PC-9 (cell line): ENCODE data around the gene CUL1. TPM values are rescaled to one million over a fixed set of nuclear protein-coding genes. Genes with fewer than 3 reads are reported as not detected.
A peak's percentile ranks its signal among the peaks of the same experiment; 100 is the strongest.

Experiments
- BruUV-seq: library from RNA; stranded (reverse); fragments of 400-500 nt; replicated peaks from 2 replicates; lab custom pipeline; 2021; lab: Mats Ljungman, UMichigan
- CTCF ChIA-PET: fragments of 300-600 bp; sonication (Branson Sonifier 250); formaldehyde crosslinking; loops from one replicate; lab custom pipeline; 2022; ENCODE audit warnings: antibody characterized with exemption; lab: Charles Lee
- POLR2A ChIA-PET: fragments of 300-600 bp; sonication (Branson Sonifier 250); formaldehyde crosslinking; loops from one replicate; lab custom pipeline; 2022; ENCODE audit warnings: antibody characterized with exemption; ENCODE audit not compliant: unreplicated experiment; lab: Charles Lee
- DNase-seq, 2 experiments: peaks; one replicate each; pipeline versions ENCODE4 v3.0.0 to v3.0.0-alpha.2; 2015 to 2022; ENCODE audit warnings: mixed read lengths in 1 of 2
- H2AFZ ChIP-seq: fragments of 200-600 bp; sonication (generic); 2 replicates; pipeline ENCODE4 v1.8.1; 2017; ENCODE audit warnings: antibody characterized with exemption
- H3F3A ChIP-seq: fragments of 200-600 bp; sonication (generic); 2 replicates; pipeline ENCODE4 v1.8.1; 2017; ENCODE audit warnings: antibody characterized with exemption, mild to moderate bottlenecking, low read depth; ENCODE audit not compliant: insufficient read depth
- H3K27ac ChIP-seq: fragments of 200-600 bp; sonication (generic); 2 replicates; pipeline ENCODE4 v1.6.1; 2016; ENCODE audit warnings: mixed run types
- H3K27me3 ChIP-seq: fragments of 200-600 bp; sonication (generic); 2 replicates; pipeline ENCODE4 v1.6.1; 2016; ENCODE audit warnings: low read depth, mixed run types; ENCODE audit not compliant: insufficient read depth
- H3K36me3 ChIP-seq: fragments of 200-600 bp; sonication (generic); 2 replicates; pipeline ENCODE4 v1.6.1; 2016; ENCODE audit warnings: low read depth, mixed run types
- H3K4me1 ChIP-seq: fragments of 200-600 bp; sonication (generic); replicated peaks from 2 replicates; pipeline ENCODE4 v1.6.1; 2016; ENCODE audit warnings: mixed run types; ENCODE audit not compliant: insufficient read depth
- H3K4me2 ChIP-seq: fragments of 200-600 bp; sonication (generic); 2 replicates; pipeline ENCODE4 v1.6.1; 2017; ENCODE audit warnings: mixed run types
- H3K4me3 ChIP-seq: fragments of 200-600 bp; sonication (generic); 2 replicates; pipeline ENCODE4 v1.6.1; 2016; ENCODE audit warnings: mixed run types
- H3K79me2 ChIP-seq: fragments of 200-600 bp; sonication (generic); 2 replicates; pipeline ENCODE4 v1.6.1; 2017; ENCODE audit warnings: low read depth, mixed run types
- H3K9me2 ChIP-seq: fragments of 200-600 bp; sonication (generic); 2 replicates; pipeline ENCODE4 v1.8.1; 2017; ENCODE audit warnings: mild to moderate bottlenecking; ENCODE audit not compliant: insufficient read depth
- H3K9me3 ChIP-seq: fragments of 200-600 bp; sonication (generic); 2 replicates; pipeline ENCODE4 v1.8.1; 2016; ENCODE audit warnings: low read depth; ENCODE audit not compliant: insufficient read depth
- H4K20me1 ChIP-seq: fragments of 200-600 bp; sonication (generic); 2 replicates; pipeline ENCODE4 v1.8.1; 2017; ENCODE audit not compliant: insufficient read depth
- EZH2 ChIP-seq: fragments of 200-600 bp; sonication (generic); IDR thresholded peaks from 2 replicates; pipeline ENCODE4 v1.8.0; 2017; ENCODE audit warnings: antibody characterized with exemption, low read depth
- intact Hi-C: fragments of 100-400 bp; cut with micrococcal nuclease; formaldehyde crosslinking; loops from one replicate; pipeline ENCODE4 v1.10.0; 2022; ENCODE audit not compliant: unreplicated experiment
- total RNA-seq: library from RNA; stranded (reverse); gene quantifications from 2 replicates; pipeline ENCODE4 v1.2.3, GENCODE V29; 2021
- TF ChIP-seq, protein P1 (sequence below): fragments of 200-600 bp; sonication (generic); conservative IDR thresholded peaks from 2 replicates; pipeline ENCODE4 v1.6.1; 2017; ENCODE audit warnings: mixed run types, antibody characterized with exemption, mild to moderate bottlenecking, moderate library complexity

Gene CUL1
- total RNA-seq, 1 experiment from 2014 or later = 78.3 TPM

DNA sequence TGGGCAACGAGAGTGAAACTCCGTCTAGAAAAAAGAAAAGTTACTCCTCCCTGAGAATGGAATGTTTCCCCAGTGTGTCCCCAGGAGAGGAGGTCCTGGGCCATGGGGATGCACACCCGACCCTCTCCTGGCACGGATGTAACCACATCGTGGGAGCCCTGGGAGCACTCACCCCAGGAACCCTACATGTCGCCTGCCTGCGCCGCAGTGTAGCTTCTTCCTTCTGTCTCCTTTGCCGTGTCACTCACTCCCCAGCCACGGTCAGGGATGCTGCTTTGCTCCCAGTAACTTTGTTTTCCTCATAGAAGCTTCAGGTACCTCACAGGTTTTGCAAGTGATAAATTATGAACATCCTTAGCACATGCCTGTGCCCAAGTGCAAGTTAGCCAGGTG lies 103.4 kb downstream of the CUL1 start:
- H3K4me1 ChIP-seq = no peaks in the 10 kb centered on the region
- H3K4me3 ChIP-seq = no peak overlapping the region
- H4K20me1 ChIP-seq = 0 out of 2 replicates have a peak, but pooled peaks cover 3% of the 10 kb centered on the region
- no peaks in the 10 kb centered on the region for H3K9me2 ChIP-seq
- H2AFZ ChIP-seq = no peak overlapping the region
- POLR2A ChIA-PET = interaction anchor here (0.6 kb wide), 1 partner anchor 139 kb away, joined by 6 read pairs; no protein-coding TSS in a partner anchor
- H3K9me3 ChIP-seq = no peaks in the 10 kb centered on the region
- DNase-seq = no peak
- CTCF ChIA-PET = no interaction called here
- peaks cover 25% of the 10 kb centered on the region; the same call in 1 of the 2 replicates for H3K36me3 ChIP-seq
- no peak overlapping the region for H3K4me2 ChIP-seq
- H3K27ac ChIP-seq = no peak overlapping the region
- no peaks in the 10 kb centered on the region for H3K79me2 ChIP-seq
- intact Hi-C loops = no loop called here
- TF ChIP-seq, protein P1, sequence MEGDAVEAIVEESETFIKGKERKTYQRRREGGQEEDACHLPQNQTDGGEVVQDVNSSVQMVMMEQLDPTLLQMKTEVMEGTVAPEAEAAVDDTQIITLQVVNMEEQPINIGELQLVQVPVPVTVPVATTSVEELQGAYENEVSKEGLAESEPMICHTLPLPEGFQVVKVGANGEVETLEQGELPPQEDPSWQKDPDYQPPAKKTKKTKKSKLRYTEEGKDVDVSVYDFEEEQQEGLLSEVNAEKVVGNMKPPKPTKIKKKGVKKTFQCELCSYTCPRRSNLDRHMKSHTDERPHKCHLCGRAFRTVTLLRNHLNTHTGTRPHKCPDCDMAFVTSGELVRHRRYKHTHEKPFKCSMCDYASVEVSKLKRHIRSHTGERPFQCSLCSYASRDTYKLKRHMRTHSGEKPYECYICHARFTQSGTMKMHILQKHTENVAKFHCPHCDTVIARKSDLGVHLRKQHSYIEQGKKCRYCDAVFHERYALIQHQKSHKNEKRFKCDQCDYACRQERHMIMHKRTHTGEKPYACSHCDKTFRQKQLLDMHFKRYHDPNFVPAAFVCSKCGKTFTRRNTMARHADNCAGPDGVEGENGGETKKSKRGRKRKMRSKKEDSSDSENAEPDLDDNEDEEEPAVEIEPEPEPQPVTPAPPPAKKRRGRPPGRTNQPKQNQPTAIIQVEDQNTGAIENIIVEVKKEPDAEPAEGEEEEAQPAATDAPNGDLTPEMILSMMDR = no peak
- TF ChIP-seq EZH2 = no peak
- H3K27me3 ChIP-seq = no peaks in the 10 kb centered on the region
- H3F3A ChIP-seq = peaks cover 12% of the 10 kb centered on the region; the same call in 1 of the 2 replicates
- BruUV-seq = no TSS peak

DNA sequence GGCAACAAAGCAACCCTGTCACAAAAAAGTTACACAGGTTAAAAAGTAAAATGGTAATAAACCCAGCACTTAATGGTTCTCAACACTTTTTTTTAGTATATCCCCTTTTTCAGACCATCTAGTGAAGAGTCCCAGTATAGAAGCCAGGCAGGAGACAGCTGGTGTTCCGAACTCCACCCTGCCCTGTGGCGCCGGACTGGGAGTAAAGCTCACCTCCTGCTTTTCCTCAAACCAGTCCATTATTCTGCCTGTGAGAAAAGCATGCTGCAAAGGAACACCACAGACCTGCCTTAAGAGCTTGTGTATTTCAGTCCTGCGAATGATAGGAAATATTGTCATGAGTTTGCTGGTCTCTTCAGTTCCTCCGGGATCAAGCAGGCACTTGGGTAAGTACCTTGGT lies 104.4 kb downstream of the CUL1 start:
- no peaks in the 10 kb centered on the region for H3K9me2 ChIP-seq
- TF ChIP-seq, protein P1 = no peak
- TF ChIP-seq EZH2 = no peak
- intact Hi-C loops = no loop called here
- H3K9me3 ChIP-seq = no peaks in the 10 kb centered on the region
- CTCF ChIA-PET = interaction anchor here (0.6 kb wide), 1 partner anchor 284 kb away, joined by 4 read pairs; no protein-coding TSS in a partner anchor
- DNase-seq = no peak
- no TSS peak for BruUV-seq
- H3K36me3 ChIP-seq = peaks cover 18% of the 10 kb centered on the region; the same call in 1 of the 2 replicates
- POLR2A ChIA-PET = no interaction called here
- H2AFZ ChIP-seq = no peak overlapping the region
- H3K79me2 ChIP-seq = no peaks in the 10 kb centered on the region
- H3K4me2 ChIP-seq = no peak overlapping the region
- H3K27me3 ChIP-seq = no peaks in the 10 kb centered on the region
- no peak overlapping the region for H3K27ac ChIP-seq
- no peaks in the 10 kb centered on the region for H3K4me1 ChIP-seq
- no peak overlapping the region for H3K4me3 ChIP-seq
- 0 out of 2 replicates have a peak, but pooled peaks cover 3% of the 10 kb centered on the region for H4K20me1 ChIP-seq
- H3F3A ChIP-seq = peaks cover 12% of the 10 kb centered on the region; the same call in 1 of the 2 replicates

DNA sequence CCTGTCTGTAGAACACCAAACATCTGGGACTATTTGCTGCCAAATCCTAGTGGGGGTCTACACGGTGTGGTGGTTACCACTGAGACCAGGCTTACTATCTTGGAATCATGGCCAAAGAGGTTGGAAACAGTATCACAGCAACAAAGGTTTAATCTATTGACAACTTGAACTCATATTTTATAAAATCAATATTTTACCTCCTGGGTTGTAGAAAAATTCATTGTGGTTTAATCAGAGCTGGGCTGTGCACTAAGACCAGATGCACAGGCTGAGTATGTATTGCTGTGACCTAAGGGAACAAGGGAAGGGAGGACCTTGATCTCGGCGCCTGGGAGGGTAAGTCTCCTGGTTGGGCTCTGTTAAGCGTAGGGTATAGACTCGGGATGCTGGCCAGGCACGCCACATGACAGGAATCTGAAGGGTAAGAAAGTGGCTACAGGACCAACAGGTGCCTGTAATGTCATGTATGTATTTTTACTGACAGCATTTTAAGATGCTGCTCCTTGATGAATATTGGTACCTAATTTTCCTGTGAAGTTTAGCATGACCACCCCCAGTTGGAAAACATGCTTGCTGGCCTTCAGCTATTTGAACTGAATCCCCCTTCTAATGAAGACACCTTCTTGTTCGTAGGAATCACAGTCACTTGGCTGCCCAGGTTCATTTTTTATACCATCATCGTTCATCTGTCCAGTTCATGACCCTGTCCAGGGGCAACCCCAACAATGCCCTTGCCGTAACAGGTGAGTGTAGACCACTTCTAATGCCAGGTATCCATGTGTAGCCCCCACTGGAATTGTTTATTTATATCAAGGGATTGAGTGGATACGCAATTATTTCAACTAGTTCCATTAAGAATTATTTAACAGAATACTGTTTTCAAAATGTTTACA lies 105.9 kb downstream of the CUL1 start:
- DNase-seq = no peak
- no peaks in the 10 kb centered on the region for H3K9me3 ChIP-seq
- no peak overlapping the region for H3K4me2 ChIP-seq
- no peak overlapping the region for H3K4me3 ChIP-seq
- ChIA-PET CTCF (interaction anchor here (0.6 to 0.7 kb wide), 2 partner anchors 94 to 712 kb away, joined by 6 to 12 read pairs; no protein-coding TSS in a partner anchor), POLR2A (interaction anchor here (0.7 kb wide), 1 partner anchor 135 kb away, joined by 3 read pairs; no protein-coding TSS in a partner anchor)
- TF ChIP-seq EZH2 = no peak
- TF ChIP-seq, protein P1 = no peak
- H3K27ac ChIP-seq = no peak overlapping the region
- H3K36me3 ChIP-seq = peaks cover 14% of the 10 kb centered on the region; the same call in 1 of the 2 replicates
- BruUV-seq = TSS peak; percentile 5
- H3K79me2 ChIP-seq = no peaks in the 10 kb centered on the region
- no peak overlapping the region for H2AFZ ChIP-seq
- no peaks in the 10 kb centered on the region for H3K27me3 ChIP-seq
- H4K20me1 ChIP-seq = 0 out of 2 replicates have a peak, but pooled peaks cover 3% of the 10 kb centered on the region
- no peaks in the 10 kb centered on the region for H3K4me1 ChIP-seq
- intact Hi-C loops = no loop called here
- H3F3A ChIP-seq = peaks cover 12% of the 10 kb centered on the region; the same call in 1 of the 2 replicates
- H3K9me2 ChIP-seq = no peaks in the 10 kb centered on the region
